Subcutaneous adipose tissue (tissue), 4 donors: Measurements from ENCODE around the gene GAPVD1. TPM values are rescaled to one million over a fixed set of nuclear protein-coding genes. Genes with fewer than 3 reads are reported as not detected.

Experiments
- CTCF ChIP-seq: fragments of 450-650 bp; IDR thresholded peaks from one replicate; pipeline ENCODE4 v1.5.1; 2016; ENCODE audit warnings: low read depth, mild to moderate bottlenecking, control low read depth, antibody characterized with exemption, moderate library complexity
- total RNA-seq, 4 donors: library from RNA; depleted of rRNA; stranded (reverse); fragments of >200 nt; gene quantifications; one replicate each; pipeline ENCODE4 v1.1.0, GENCODE V29; 2016

Gene GAPVD1
- total RNA-seq, 4 donors from 2014 or later, result 57.7 to 85.3 (median 62.9) TPM

GRCh38 chr9:125337236-125337635 lies 75.6 kb downstream of the GAPVD1 start:
- TF ChIP-seq CTCF, result no peak

- TF ChIP-seq CTCF, result no peak
These were observed 77.3 kb downstream of the GAPVD1 start for GRCh38 chr9:125338929-125339328.

DNA sequence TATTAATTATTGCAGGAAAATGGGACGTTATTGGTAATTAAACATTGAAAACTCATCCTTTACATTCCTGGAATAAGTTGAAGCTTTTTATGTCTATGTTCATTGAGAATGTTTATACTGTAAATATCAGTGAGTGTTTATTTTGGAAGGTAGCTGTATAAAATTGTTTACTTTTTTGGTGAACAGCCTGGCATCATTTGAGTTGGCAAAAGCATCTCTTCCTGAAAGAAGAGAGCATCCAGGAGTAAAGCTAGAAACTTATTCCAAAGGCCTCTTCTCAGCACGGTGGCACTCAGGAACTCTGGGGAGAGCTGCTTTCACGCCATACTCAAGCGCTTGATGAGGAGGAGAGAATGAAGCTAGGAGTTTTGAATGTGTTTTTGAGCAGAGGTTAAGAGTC lies 79.9 kb downstream of the GAPVD1 start:
- no peak for TF ChIP-seq CTCF

DNA sequence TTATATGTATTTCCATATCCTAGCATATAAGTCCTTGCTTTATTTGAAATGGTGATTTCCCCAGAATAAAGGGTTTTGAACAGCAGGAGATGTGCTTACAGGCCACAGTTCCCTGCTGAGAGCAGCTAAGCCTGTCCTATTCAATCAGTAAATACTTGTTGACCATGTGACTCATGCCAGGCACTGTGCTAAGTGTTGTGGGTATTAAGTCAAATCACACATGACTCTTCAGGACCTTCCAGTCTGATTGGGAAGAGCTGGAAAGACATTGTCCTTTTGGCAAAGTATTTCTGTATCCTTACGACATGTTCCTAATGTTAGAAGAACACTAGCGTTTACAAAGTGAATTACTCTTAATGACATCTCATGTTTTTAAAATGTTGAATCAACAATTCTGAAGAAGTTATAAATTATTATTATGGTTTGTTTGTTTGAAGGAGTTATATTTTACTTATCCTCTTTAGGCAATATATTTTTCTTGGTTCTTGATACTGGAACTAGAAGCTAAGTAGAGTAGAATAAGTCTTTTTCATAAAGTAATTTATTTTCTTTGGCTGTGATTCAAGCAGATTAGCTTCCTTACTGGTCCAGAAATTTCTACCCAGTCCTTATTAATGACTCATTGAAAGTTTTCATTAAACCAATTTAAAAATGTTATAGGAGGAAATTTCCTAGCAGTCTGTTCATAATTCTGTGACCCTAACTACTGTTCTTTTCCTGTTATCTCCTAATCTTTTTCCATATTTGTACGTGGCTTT lies 82.1 kb downstream of the GAPVD1 start:
- TF ChIP-seq CTCF, result no peak

GRCh38 chr9:125346080-125346732 lies 84.6 kb downstream of the GAPVD1 start:
- TF ChIP-seq CTCF, result no peak

GRCh38 chr9:125355601-125356000 lies 94.0 kb downstream of the GAPVD1 start:
- TF ChIP-seq CTCF, result no peak

- no peak for TF ChIP-seq CTCF
These were observed 94.4 kb downstream of the GAPVD1 start for GRCh38 chr9:125356032-125356431.
